NK-92 treated with Interleukin-12 subunit alpha and Interleukin-12 subunit beta, amount 100 ng/mL, for 24 hours (cell line): Measurements from ENCODE around the gene RPL14.

ENCODE experiments used
- DNase-seq: peaks from one replicate; lab custom pipeline; 2025; lab: John Stamatoyannopoulos, UW

Gene RPL14

GRCh38 chr3:40456940-40457823, at the start of gene RPL14:
RPL14 (plus strand) TSS chr3:40457339; CDS start chr3:40457472, 133 bp downstream.
- peak; percentile 83 for DNase-seq

GRCh38 chr3:40407611-40408010, 49.5 kb upstream of the RPL14 start:
- no peak for DNase-seq

- no peak for DNase-seq
Measured at GRCh38 chr3:40414270-40414669, 42.9 kb upstream of the RPL14 start.

- DNase-seq: no peak
Measured at GRCh38 chr3:40417845-40418543, 39.1 kb upstream of the RPL14 start.

GRCh38 chr3:40422861-40423260, 34.3 kb upstream of the RPL14 start:
- no peak for DNase-seq

- no peak for DNase-seq
Measured at GRCh38 chr3:40427045-40427669, 30.0 kb upstream of the RPL14 start.

- no peak for DNase-seq
Measured at GRCh38 chr3:40432793-40433192, 24.3 kb upstream of the RPL14 start.

- no peak for DNase-seq
Measured at GRCh38 chr3:40437889-40438288, 19.2 kb upstream of the RPL14 start.

- DNase-seq: no peak
Measured at GRCh38 chr3:40445062-40445461, 12.1 kb upstream of the RPL14 start.

GRCh38 chr3:40445880-40446279, 11.3 kb upstream of the RPL14 start:
- DNase-seq: no peak

- DNase-seq: no peak
Measured at GRCh38 chr3:40450438-40450837, 6.7 kb upstream of the RPL14 start.

GRCh38 chr3:40451551-40451950, 5.6 kb upstream of the RPL14 start:
- no peak for DNase-seq

- DNase-seq: no peak
Measured at GRCh38 chr3:40452057-40452456, 5.1 kb upstream of the RPL14 start.

GRCh38 chr3:40452562-40452875, 4.6 kb upstream of the RPL14 start:
- DNase-seq: no peak

- peak; percentile 94 for DNase-seq
Measured at GRCh38 chr3:40452876-40453730, 4.0 kb upstream of the RPL14 start.

- DNase-seq: no peak
Measured at GRCh38 chr3:40453933-40454332, 3.2 kb upstream of the RPL14 start.

GRCh38 chr3:40455328-40455727, 1.8 kb upstream of the RPL14 start:
- DNase-seq: no peak

GRCh38 chr3:40456279-40456939, 730 bp upstream of the RPL14 start:
- no peak for DNase-seq

- DNase-seq: no peak
Measured at GRCh38 chr3:40458473-40458872, 1.3 kb downstream of the RPL14 start.

- DNase-seq: peak; percentile 10
Measured at GRCh38 chr3:40460481-40460880, 3.3 kb downstream of the RPL14 start.

- no peak for DNase-seq
Measured at GRCh38 chr3:40461161-40461560, 4.0 kb downstream of the RPL14 start.
